22Rv1 (cell line): ENCODE measurements around the gene C17orf50.

Source experiments
- CTCF ChIP-seq: fragments of 450-650 bp; IDR thresholded peaks from 2 replicates; pipeline ENCODE4 v1.5.1; 2017; ENCODE audit warnings: mild to moderate bottlenecking
- ZFX ChIP-seq: fragments of 450-650 bp; IDR thresholded peaks from 2 replicates; pipeline ENCODE4 v1.6.1; 2017; ENCODE audit warnings: antibody characterized with exemption, borderline replicate concordance

- TF ChIP-seq CTCF (no peak), ZFX (no peak)
Measured at GRCh38 chr17:35713069-35713728, 47.5 kb upstream of the C17orf50 start.
